ENCODE measurements around the gene PRPF19. TPM values are rescaled to one million over a fixed set of nuclear protein-coding genes. Genes with fewer than 3 reads are reported as not detected.

Gene PRPF19
- total RNA-seq, 2 donors from 2014 or later: 147 to 181 TPM

- Histone ChIP-seq H3K27me3 (replicated peaks; ENCODE audit: insufficient read depth) (no peaks in the 10 kb centered on the region), H3K36me3 (peaks cover 3 to 9% of the 10 kb centered on the region in 2 donors), H3K4me3 (no peak overlapping the region), H3K9me3 (no peaks in the 10 kb centered on the region), H3K4me1 (replicated peaks) (no peaks in the 10 kb centered on the region), H3K27ac (no peak overlapping the region)
- TF ChIP-seq CTCF (IDR thresholded peaks at IDR 0.05): no peak
- no peak for TF ChIP-seq POLR2A (IDR thresholded peaks at IDR 0.05)
- no peak for TF ChIP-seq POLR2AphosphoS5 (IDR thresholded peaks at IDR 0.05)
- 90% methylated on average over 68 of the region's 68 CpGs for WGBS
- DNase-seq (ENCODE audit: low spot score): no peak
- intact Hi-C loops (cut with DNase I): no loop called here
These were observed 53.1 kb downstream of the PRPF19 start for GRCh38 chr11:60852982-60853950.

GRCh38 chr11:60852117-60852981 is 54.0 kb downstream of the PRPF19 start:
- no peak for DNase-seq (ENCODE audit: low spot score)
- WGBS: 57% methylated on average over 78 of the region's 78 CpGs
- Histone ChIP-seq H3K27me3 (replicated peaks; ENCODE audit: insufficient read depth) (no peaks in the 10 kb centered on the region), H3K4me3 (no peak overlapping the region), H3K9me3 (no peaks in the 10 kb centered on the region), H3K36me3 (peaks cover 3 to 10% of the 10 kb centered on the region in 2 donors), H3K4me1 (replicated peaks) (no peaks in the 10 kb centered on the region), H3K27ac (no peak overlapping the region)
- no peak for TF ChIP-seq CTCF (IDR thresholded peaks at IDR 0.05)
- TF ChIP-seq POLR2A (IDR thresholded peaks at IDR 0.05): no peak
- no peak for TF ChIP-seq POLR2AphosphoS5 (IDR thresholded peaks at IDR 0.05)
- intact Hi-C loops (cut with DNase I): no loop called here

GRCh38 chr11:60851327-60852104 is 54.9 kb downstream of the PRPF19 start:
- no peak overlapping the region for H3K27ac ChIP-seq
- no peaks in the 10 kb centered on the region for H3K27me3 ChIP-seq (replicated peaks; ENCODE audit: insufficient read depth)
- intact Hi-C loops (cut with DNase I): no loop called here
- no peak for TF ChIP-seq POLR2AphosphoS5 (IDR thresholded peaks at IDR 0.05)
- no peak for TF ChIP-seq POLR2A (IDR thresholded peaks at IDR 0.05)
- no peak for TF ChIP-seq CTCF (IDR thresholded peaks at IDR 0.05)
- 89% methylated on average over 17 of the region's 17 CpGs for WGBS
- no peak for DNase-seq (ENCODE audit: low spot score)
- peaks cover 3 to 10% of the 10 kb centered on the region in 2 donors for H3K36me3 ChIP-seq
- H3K4me3 ChIP-seq: no peak overlapping the region
- no peaks in the 10 kb centered on the region for H3K9me3 ChIP-seq
- H3K4me1 ChIP-seq (replicated peaks): no peaks in the 10 kb centered on the region

GRCh38 chr11:60849641-60850520 is 56.5 kb downstream of the PRPF19 start:
- 88% methylated on average over 27 of the region's 29 CpGs for WGBS
- intact Hi-C loops (cut with DNase I): no loop called here
- Histone ChIP-seq H3K4me1 (replicated peaks) (peaks cover 10% of the 10 kb centered on the region), H3K4me3 (no peak overlapping the region), H3K36me3 (peaks cover 3 to 10% of the 10 kb centered on the region in 2 donors), H3K27ac (no peak overlapping the region), H3K9me3 (no peaks in the 10 kb centered on the region), H3K27me3 (replicated peaks; ENCODE audit: insufficient read depth) (no peaks in the 10 kb centered on the region)
- no peak for DNase-seq (ENCODE audit: low spot score)
- TF ChIP-seq POLR2A (IDR thresholded peaks at IDR 0.05) (no peak), CTCF (IDR thresholded peaks at IDR 0.05) (no peak)
